AG04449 (cell line): ENCODE data around the gene CAPZA1.

Source experiments
- CTCF ChIA-PET: fragments of 350-600 bp; formaldehyde crosslinking; extraction: SDS; loops from one replicate; lab custom pipeline; 2021; ENCODE audit warnings: antibody characterized with exemption; lab: Yijun Ruan, JAX
- POLR2A ChIA-PET: fragments of 400-600, 350-600 bp; formaldehyde crosslinking; extraction: SDS; loops from one replicate; lab custom pipeline; 2020; ENCODE audit warnings: antibody characterized with exemption, inconsistent platforms; lab: Yijun Ruan, JAX
- DNase-seq: peaks from one replicate; pipeline ENCODE4 v3.0.0-alpha.2; 2010; ENCODE audit warnings: low read depth, low spot score
- H3K4me3 ChIP-seq: 2 replicates; pipeline ENCODE4 v1.5.1; 2011; ENCODE audit warnings: low read depth, mild to moderate bottlenecking, control low read depth, low read length
- CTCF ChIP-seq: IDR thresholded peaks from one replicate; pipeline ENCODE4 v1.5.1; 2011; ENCODE audit warnings: mild to moderate bottlenecking, moderate library complexity, low read length, control low read depth, inconsistent platforms; ENCODE audit not compliant: insufficient read depth; ENCODE audit errors: missing control alignments

The CAPZA1 gene

GRCh38 chr1:112672842-112673241 is 53.2 kb downstream of the CAPZA1 start:
- ChIA-PET CTCF (interaction anchor here (0.7 to 3.5 kb wide), 18 partner anchors 9 to 316 kb away, joined by 3 to 26 read pairs (median 5); partner anchors contain the start of genes PPM1J and RHOC), POLR2A (interaction anchor here (0.5 kb wide), 1 partner anchor 131 kb away, joined by 3 read pairs; no protein-coding TSS in a partner anchor)
- H3K4me3 ChIP-seq: no peak overlapping the region
- TF ChIP-seq CTCF: no peak
- DNase-seq: no peak

- no peak for DNase-seq
- ChIA-PET CTCF (interaction anchor here (1.0 to 3.5 kb wide), 21 partner anchors 8 to 317 kb away, joined by 3 to 26 read pairs (median 5); partner anchors contain the start of genes CAPZA1, PPM1J and ST7L), POLR2A (interaction anchor here (0.7 to 2.7 kb wide), 9 partner anchors 12 to 1362 kb away, joined by 3 to 21 read pairs (median 3); partner anchors contain the start of gene ST7L)
- H3K4me3 ChIP-seq: peak overlapping the region; percentile 87
- TF ChIP-seq CTCF: peak; percentile 50
Measured at GRCh38 chr1:112673592-112674439, 54.2 kb downstream of the CAPZA1 start.

- CTCF ChIA-PET: interaction anchor here (0.9 to 3.5 kb wide), 16 partner anchors 7 to 285 kb away, joined by 3 to 26 read pairs (median 5); partner anchors contain the start of genes CAPZA1, PPM1J and ST7L
Measured at GRCh38 chr1:112674440-112674985, 54.9 kb downstream of the CAPZA1 start, which contains the start of gene MOV10. TSS of gene MOV10 (plus strand) at chr1:112674659. CDS start at chr1:112674913, 254 bp downstream.

GRCh38 chr1:112674986-112675727 is 55.5 kb downstream of the CAPZA1 start:
- peak overlapping the region; percentile 87 for H3K4me3 ChIP-seq
- CTCF ChIA-PET: interaction anchor here (0.8 to 3.5 kb wide), 17 partner anchors 9 to 286 kb away, joined by 3 to 26 read pairs (median 5); partner anchors contain the start of genes CAPZA1, PPM1J and ST7L
- peak; percentile 22 for TF ChIP-seq CTCF
- POLR2A ChIA-PET: interaction anchor here (0.8 to 2.7 kb wide), 9 partner anchors 11 to 281 kb away, joined by 3 to 21 read pairs (median 3); no protein-coding TSS in a partner anchor
- DNase-seq: no peak

More at GRCh38 chr1:112674440-112674985, 54.9 kb downstream of the CAPZA1 start, which contains the start of gene MOV10:
- POLR2A ChIA-PET: interaction anchor here (0.8 to 2.7 kb wide), 12 partner anchors 11 to 283 kb away, joined by 3 to 21 read pairs (median 3); partner anchors contain the start of gene ST7L
- no peak for TF ChIP-seq CTCF
- peak within 1 kb of the TSS; percentile 87 for H3K4me3 ChIP-seq
- no peak for DNase-seq

GRCh38 chr1:112675728-112676381 is 56.2 kb downstream of the CAPZA1 start:
- DNase-seq: no peak
- no peak for TF ChIP-seq CTCF
- POLR2A ChIA-PET: interaction anchor here (1.5 to 2.7 kb wide), 3 partner anchors 24 to 281 kb away, joined by 3 to 21 read pairs (median 15); no protein-coding TSS in a partner anchor
- H3K4me3 ChIP-seq: peak overlapping the region; percentile 87
- CTCF ChIA-PET: interaction anchor here (0.7 to 3.5 kb wide), 8 partner anchors 9 to 284 kb away, joined by 3 to 26 read pairs (median 8); partner anchors contain the start of gene PPM1J
